ENCODE results near the gene RTL1.

The RTL1 gene

GRCh38 chr14:100882026-100882967 is 21.2 kb downstream of the RTL1 start:
- DNase-seq (ENCODE audit: low spot score), result no peak

- DNase-seq (ENCODE audit: low spot score), result no peak
Measured at GRCh38 chr14:100881211-100882025, 22.1 kb downstream of the RTL1 start.

- DNase-seq (ENCODE audit: low spot score), result no peak
Measured at GRCh38 chr14:100880271-100881101, 23.0 kb downstream of the RTL1 start.

DNA sequence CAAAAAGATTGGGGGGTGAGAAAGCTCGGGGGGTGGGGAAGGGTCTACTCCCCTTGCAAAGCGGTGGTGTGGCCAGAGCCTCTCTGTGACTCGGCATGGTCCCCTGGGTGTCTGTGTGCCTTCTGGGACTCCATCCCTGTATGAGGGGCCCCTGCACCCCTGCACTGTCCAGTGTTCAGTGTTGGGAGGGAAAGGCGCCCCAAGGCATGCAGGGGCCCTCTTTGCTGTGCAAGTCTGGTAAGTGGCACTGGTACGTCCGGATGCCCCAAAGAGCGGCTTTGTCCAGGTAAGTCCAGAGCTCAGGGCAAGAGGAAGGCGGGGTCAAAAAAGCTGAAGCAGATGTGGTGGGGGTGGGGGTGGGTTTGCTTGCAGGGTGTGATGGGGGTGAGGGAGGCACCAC is 23.7 kb downstream of the RTL1 start:
- DNase-seq (ENCODE audit: low spot score), result no peak

DNA sequence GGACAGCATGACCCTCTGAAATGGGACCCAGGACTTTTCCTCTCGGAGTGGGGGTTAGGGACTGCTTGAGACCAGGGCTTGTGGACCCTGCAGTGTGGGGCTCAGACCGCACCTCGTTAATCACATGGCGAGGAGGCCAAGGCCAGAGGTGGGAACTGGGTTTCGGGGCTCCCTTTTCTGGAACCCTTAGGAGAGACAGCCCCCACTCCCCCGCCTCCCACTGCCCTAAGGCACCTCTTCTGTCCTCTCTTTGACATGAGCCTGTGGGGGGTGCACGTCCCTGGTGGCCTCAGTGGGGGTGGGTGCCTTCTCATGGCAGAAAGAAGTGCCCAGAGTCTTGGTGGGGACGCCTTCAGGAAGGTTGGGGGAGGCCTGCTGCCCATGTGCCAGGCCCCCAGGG is 24.3 kb downstream of the RTL1 start:
- no peak for DNase-seq (ENCODE audit: low spot score)

DNA sequence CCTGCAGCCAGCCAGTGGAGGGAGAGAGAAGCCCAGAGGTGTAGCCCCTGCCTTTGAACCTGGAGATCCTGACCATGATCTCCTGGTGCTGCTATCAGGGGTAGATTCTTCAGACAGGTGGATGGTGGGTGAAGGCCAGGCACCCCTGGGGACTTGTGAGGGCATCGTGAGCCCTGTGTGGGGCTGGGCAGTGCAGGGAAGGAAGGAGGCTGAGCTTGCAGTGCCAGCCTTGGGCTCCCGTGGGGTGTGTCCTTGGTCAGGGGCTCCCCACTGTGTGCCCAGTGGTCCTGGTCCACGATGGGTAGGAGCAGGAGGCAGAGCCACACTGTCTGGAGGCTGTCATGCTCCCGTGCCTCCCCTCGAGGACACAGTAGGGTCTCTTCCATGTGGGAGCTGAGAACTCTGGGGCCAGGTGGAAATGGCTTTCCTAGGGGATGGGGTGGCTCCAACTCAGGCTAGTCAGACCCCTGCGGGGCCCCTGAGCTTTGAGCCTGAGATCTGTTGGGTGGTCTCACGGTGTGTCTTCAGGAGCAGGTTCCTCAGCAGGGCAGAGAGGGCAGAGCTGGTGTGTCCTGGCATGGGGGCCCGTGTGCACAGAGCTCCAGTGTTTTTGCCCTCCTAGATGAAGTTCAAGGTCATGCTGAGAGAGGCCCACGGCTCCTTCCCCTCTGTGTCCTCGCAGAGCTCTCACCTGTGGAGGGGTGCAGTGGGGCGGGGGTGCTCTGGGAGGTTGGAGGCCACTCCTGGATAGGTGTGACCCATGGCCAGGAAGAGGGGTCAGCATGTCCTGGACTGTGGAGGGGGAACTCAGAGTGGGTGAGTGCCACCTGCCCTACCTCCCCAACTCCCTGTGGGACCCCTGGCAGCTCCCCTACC is 25.0 kb downstream of the RTL1 start:
- no peak for DNase-seq (ENCODE audit: low spot score)

DNA sequence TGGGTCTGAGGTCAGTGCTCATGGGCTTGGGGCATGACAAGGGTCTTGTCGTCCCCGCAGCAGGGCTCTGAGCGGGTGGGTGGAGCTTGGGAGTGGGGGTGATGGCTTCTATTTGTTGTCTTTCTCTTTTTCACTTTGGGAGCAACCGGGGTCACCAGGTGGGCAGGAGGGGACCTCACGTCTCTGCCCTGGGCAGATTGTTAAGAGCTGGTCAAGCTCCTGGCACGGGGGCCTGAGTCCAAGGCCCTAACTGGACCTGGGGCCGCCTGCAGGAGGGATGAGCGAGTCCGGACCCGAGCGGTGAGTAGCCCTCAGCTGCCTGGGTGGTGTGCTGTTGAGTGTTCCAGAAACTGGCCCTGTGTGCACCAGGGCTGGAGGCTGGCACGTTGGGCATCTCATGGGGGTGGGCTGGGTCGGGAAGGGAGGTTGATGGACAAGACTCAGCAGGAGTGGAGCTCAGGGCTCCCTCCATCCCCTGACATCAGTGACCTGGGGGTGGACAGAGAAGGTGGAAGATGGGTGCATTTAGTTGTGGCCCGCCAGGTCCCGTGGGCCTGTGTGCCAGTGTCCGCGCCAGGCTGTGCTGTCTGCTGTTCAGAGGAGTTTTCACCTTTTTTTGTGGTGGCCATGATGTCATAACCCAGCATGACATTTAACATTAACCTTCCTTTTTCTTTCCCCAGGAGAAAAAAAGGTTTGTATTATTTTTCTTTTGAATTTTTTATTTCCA is 27.5 kb downstream of the RTL1 start:
- no peak for DNase-seq (ENCODE audit: low spot score)

DNA sequence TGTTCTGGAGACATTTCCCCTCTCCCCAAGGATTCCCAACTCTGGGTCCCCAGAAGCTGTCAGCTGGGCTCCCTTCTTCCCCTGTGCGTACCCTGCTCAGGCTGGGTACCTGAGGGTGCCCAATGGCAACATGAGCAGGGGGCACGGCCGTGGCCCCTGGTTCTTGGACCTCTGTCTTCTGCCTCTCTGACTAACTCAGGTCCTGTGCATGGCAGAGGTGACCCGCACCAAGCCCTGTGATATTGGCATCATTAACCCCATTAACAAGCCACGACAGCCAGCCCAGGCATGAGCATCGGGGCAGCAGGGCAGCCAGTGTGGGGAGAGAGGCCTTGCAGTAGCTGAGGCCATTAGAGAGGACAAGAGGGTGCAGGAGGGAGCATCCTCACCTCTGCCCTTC is 28.4 kb downstream of the RTL1 start:
- no peak for DNase-seq (ENCODE audit: low spot score)

DNA sequence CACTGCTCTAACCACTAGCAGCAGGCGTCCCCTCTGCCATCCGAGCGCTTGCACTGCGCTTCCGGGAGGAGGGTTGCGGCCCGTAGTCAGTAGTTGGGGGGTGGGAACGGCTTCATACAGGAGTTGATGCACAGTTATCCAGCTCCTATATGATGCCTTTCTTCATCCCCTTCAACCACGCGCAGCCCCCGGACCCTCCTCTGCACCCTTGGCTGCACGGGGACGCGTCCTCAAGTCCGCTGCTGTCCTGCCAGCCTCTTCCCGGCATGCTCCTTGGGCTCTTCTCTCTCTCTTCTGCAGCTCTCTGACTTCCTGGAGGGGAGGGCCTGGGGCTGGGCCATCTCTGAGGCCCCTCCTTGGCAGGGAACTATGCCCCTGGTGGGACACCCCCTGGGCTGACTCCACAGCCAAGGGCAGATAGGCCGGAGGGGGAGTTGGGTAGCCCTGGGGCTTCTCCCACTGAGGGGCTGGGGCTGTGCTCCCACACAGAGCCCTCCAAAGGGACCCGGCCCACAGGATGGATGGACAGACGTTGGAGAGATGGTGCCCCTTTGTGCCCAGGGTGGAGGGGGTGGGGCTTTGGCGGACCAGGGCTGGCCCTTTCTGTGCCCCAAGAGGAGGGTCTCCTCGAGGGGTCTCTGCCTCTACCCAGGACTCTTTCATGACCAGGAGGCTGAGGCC is 29.0 kb downstream of the RTL1 start:
- DNase-seq (ENCODE audit: low spot score), result no peak

DNA sequence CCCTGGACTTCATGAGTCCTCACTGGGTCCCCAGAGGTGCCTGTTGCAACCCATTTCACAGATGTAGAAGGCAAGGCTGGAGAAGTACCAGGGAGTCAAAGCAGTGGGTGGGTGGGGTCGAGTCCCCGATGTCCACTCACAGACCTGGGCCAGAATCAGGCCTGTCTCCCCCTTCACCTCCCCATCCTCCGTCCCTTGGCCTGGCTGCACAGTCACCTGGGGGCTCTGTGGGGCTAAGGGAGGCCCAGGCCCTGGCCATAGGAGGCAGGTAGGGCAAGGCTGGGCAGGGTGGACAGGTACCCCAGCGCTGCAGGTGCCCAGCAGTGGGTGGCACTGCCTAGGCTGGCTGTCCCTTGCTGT is 29.5 kb downstream of the RTL1 start:
- DNase-seq (ENCODE audit: low spot score), result no peak

- DNase-seq (ENCODE audit: low spot score), result no peak
Measured at GRCh38 chr14:100873096-100873482, 30.4 kb downstream of the RTL1 start.

- no peak for DNase-seq (ENCODE audit: low spot score)
Measured at GRCh38 chr14:100872259-100873095, 31.0 kb downstream of the RTL1 start.

DNA sequence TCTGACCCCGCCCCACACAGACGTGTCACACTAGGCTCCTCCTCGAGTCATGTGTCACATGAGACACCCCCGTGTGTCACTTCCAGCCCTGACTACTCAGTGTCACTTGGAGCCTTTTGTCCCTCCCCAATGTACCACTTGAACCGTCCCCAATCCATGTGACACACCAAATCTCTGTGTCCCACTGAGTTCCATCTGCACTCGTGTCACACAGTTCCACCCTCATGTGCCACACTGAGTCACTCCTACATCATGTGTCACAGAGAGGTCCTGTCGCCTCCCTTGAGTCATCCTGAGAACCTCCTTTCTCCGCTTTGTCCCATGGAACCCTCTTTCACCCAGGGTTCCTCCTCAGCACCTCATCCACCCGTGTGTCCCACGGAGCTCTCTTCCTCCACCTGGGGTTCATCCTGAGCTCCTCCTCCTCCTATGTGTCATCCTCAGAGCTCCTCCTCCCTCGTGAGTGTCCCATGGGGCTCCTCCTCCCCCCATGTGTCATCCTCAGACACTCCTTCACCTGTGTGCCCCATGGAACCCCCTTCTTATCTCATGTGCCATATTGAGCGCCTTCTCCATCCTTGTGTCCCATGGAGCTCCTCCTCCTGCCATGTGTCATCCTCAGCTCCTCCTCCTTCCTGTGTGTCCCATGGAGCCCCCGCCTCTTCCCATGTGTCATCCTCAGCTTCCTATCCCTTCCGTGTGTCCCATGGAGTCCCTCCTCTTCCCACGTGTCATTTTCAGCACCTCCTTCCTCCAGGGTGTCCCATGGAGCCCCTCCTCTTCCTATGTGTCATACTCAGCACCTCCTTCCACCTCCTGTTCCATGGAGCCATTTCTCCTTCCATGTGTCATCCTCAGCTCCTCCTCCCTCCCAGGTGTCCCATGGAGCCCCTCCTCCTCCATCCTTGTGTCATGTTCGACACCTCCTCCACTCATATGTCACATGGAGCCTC is 32.0 kb downstream of the RTL1 start:
- no peak for DNase-seq (ENCODE audit: low spot score)

DNA sequence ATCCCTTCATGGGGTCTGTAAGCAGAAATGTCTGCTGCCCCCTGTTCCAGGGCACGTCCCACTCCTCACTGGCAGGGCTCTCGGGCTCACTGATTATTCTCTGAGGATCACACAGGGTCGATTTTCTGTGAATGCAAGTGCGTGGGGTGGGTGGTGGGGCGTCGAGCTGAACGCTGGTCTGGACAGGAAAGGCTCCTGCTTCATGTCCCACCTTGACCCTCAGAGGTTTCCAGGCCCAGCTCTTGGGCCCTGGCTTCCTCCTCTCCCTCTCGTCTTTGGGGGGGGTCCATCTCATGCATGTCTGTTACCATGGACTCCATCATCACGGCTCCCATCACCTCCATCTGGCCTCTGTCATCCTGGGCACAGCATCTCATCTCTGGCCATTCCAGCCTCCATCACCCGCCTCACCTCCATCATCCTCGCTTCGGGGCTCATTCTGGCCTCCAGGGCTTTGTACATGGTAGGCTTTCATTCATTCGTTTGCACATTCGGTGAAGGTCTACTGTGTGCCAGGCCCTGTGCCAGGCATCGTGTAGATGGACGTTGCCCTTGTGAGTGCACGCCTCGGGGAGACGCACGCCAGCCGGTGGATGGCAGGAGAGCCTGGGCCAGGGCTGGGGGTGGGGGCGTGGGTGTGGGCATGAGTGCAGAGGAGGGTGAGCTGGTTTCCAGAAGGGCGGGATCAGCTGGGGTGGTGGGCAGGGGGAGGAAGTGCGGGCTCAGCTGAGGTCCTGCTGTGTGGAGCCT is 34.7 kb downstream of the RTL1 start:
- DNase-seq (ENCODE audit: low spot score), result no peak

DNA sequence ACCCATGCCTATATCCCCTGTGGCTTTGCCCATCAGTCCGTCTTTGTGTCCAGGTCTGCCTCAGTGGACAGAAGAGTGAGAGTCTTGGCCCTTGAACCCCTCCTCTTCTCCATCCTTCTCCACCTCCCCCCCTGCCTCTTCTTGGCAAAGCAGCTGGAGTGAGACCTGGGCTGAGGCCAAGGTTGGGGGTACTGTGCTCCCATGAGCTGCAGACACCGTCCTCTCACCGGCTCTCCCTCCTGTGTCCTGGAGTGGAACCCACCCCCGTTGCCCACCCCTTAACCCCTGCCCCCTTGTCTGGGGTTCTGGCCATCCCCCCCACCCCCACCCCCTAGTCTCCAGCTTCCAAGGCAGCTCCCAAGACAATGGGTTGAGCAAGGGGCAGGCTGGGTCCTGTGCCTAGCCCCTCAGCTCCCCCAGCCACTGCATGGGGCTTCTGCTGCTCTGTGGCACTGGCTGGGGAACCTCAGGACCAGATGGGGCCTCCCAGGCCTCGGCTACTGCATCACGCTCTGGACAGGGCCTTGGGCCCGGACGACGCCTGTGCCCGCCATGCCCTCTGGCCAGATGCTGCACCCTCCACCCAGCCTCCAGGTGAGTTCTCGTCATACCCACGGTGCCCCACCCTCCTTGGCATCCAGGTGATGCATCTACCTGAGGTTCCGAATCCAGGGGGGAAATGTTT is 35.7 kb downstream of the RTL1 start:
- DNase-seq (ENCODE audit: low spot score), result no peak

Data from globus pallidus (tissue), 1 donor.